Parathyroid adenoma (tissue), 2 donors: ENCODE data around the gene MBTPS1.

Experiments used
- H2AFZ ChIP-seq: fragments of 300-600 bp; sonication (generic); one replicate; pipeline ENCODE4 v1.7.0; 2017; ENCODE audit warnings: antibody characterized with exemption, mild to moderate bottlenecking
- H3K27ac ChIP-seq: fragments of 300-600 bp; sonication (generic); one replicate; pipeline ENCODE4 v1.7.0; 2017
- H3K27me3 ChIP-seq: fragments of 300-600 bp; sonication (generic); one replicate; pipeline ENCODE4 v1.7.0; 2017; ENCODE audit warnings: low read length; ENCODE audit not compliant: control insufficient read depth, insufficient read depth
- H3K36me3 ChIP-seq: fragments of 300-600 bp; sonication (generic); one replicate; pipeline ENCODE4 v1.7.0; 2017; ENCODE audit warnings: low read length; ENCODE audit not compliant: control insufficient read depth, insufficient read depth
- H3K4me1 ChIP-seq: fragments of 300-600 bp; sonication (generic); one replicate; pipeline ENCODE4 v1.7.0; 2017; ENCODE audit warnings: control low read depth
- H3K4me2 ChIP-seq: fragments of 300-600 bp; sonication (generic); one replicate; pipeline ENCODE4 v1.7.0; 2017; ENCODE audit warnings: low read length
- H3K4me3 ChIP-seq: fragments of 300-600 bp; sonication (generic); one replicate; pipeline ENCODE4 v1.7.0; 2017; ENCODE audit warnings: low read depth, low read length
- H3K79me2 ChIP-seq: fragments of 300-600 bp; sonication (generic); one replicate; pipeline ENCODE4 v1.7.0; 2017; ENCODE audit warnings: control low read depth
- H3K9ac ChIP-seq: fragments of 300-600 bp; sonication (generic); one replicate; pipeline ENCODE4 v1.7.0; 2017; ENCODE audit warnings: mild to moderate bottlenecking
- H3K9me3 ChIP-seq: fragments of 300-600 bp; sonication (generic); one replicate; pipeline ENCODE4 v1.7.0; 2017; ENCODE audit warnings: low read length; ENCODE audit not compliant: control insufficient read depth
- TF ChIP-seq, protein P1 (sequence below): fragments of 300-600 bp; sonication (generic); IDR thresholded peaks from one replicate; pipeline ENCODE4 v1.7.0; 2017; ENCODE audit warnings: antibody characterized with exemption, mild to moderate bottlenecking
- donor health status: primary hyperparathyroidism.

The MBTPS1 gene

DNA sequence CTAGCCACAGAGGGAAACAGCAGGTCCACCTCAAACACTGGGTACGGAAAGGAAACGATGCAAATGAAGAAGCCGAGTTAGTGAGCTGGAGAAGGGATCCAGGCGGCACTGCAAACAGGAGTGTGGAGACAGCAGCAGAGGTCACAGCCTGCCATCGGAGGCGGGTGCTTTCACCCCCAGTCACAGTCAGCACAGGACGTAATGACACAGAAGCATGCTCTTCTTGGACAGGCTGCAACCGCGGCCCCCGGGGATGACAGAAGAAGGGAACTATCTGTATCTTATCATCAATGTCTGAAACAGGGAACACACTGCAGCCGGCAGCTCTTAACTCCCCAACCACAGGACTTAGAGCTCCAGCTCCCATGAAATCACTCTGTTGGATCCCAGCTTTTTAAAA lies 58.1 kb downstream of the MBTPS1 start:
- Histone ChIP-seq H3K79me2 (peaks cover 8% of the 10 kb centered on the region), H3K4me2 (no peak overlapping the region), H2AFZ (no peak overlapping the region), H3K9ac (no peak overlapping the region), H3K9me3 (no peaks in the 10 kb centered on the region), H3K27me3 (no peaks in the 10 kb centered on the region), H3K4me1 (peaks cover 6% of the 10 kb centered on the region), H3K36me3 (no peaks in the 10 kb centered on the region), H3K27ac (no peak overlapping the region), H3K4me3 (no peak overlapping the region)
- TF ChIP-seq, protein P1, sequence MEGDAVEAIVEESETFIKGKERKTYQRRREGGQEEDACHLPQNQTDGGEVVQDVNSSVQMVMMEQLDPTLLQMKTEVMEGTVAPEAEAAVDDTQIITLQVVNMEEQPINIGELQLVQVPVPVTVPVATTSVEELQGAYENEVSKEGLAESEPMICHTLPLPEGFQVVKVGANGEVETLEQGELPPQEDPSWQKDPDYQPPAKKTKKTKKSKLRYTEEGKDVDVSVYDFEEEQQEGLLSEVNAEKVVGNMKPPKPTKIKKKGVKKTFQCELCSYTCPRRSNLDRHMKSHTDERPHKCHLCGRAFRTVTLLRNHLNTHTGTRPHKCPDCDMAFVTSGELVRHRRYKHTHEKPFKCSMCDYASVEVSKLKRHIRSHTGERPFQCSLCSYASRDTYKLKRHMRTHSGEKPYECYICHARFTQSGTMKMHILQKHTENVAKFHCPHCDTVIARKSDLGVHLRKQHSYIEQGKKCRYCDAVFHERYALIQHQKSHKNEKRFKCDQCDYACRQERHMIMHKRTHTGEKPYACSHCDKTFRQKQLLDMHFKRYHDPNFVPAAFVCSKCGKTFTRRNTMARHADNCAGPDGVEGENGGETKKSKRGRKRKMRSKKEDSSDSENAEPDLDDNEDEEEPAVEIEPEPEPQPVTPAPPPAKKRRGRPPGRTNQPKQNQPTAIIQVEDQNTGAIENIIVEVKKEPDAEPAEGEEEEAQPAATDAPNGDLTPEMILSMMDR = no peak

DNA sequence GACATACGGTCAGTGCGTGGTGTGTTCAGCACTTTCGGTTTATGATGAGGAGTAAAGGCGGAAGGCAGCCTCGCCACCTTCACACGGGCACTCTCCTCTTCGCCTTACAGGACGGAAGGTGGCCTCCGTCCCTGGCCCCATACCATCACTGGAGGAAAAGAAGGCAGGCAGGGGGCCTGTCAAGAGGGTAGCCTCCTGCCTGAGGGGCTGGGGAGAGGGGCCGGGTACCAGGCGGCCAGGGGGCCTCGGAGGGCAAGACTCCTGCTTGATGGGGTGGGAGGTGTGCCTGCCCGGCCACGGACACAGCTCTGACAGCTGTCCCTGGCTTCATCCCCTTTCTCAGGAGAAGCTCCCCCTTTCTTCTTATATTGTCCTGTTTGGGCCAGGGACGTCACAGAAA lies 58.5 kb downstream of the MBTPS1 start:
- H3K79me2 ChIP-seq = peaks cover 8% of the 10 kb centered on the region
- H2AFZ ChIP-seq = no peak overlapping the region
- H3K9ac ChIP-seq = no peak overlapping the region
- H3K36me3 ChIP-seq = no peaks in the 10 kb centered on the region
- H3K27me3 ChIP-seq = no peaks in the 10 kb centered on the region
- H3K27ac ChIP-seq = no peak overlapping the region
- no peak overlapping the region for H3K4me3 ChIP-seq
- H3K9me3 ChIP-seq = no peaks in the 10 kb centered on the region
- no peak overlapping the region for H3K4me2 ChIP-seq
- TF ChIP-seq, protein P1 = no peak
- H3K4me1 ChIP-seq = peaks cover 6% of the 10 kb centered on the region

DNA sequence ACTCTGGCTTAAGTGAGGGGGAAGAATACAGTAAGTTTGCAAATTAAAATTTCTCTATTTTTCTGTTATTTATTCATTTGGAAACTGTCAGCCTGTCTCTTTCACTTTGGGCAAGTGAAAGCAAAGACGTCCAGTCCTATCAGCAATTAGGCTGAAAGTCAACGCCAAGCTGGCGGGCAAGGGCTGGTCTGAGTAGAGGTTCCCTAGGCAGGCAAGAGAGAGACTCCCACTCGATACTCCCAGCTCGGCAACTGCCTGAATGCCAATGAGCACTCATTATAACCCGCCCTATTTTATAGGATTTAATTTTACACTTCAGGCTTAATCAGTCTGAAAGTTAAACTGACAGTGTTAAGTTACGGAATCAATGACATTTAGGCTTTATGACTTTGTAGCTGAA lies 59.8 kb downstream of the MBTPS1 start:
- no peak overlapping the region for H3K4me2 ChIP-seq
- no peak overlapping the region for H3K9ac ChIP-seq
- no peak overlapping the region for H3K27ac ChIP-seq
- H3K27me3 ChIP-seq = no peaks in the 10 kb centered on the region
- no peak overlapping the region for H3K4me3 ChIP-seq
- H3K36me3 ChIP-seq = no peaks in the 10 kb centered on the region
- peaks cover 6% of the 10 kb centered on the region for H3K4me1 ChIP-seq
- H3K9me3 ChIP-seq = no peaks in the 10 kb centered on the region
- peaks cover 8% of the 10 kb centered on the region for H3K79me2 ChIP-seq
- TF ChIP-seq, protein P1 = no peak
- H2AFZ ChIP-seq = no peak overlapping the region

- TF ChIP-seq, protein P1 = no peak
- Histone ChIP-seq H3K9me3 (no peaks in the 10 kb centered on the region), H3K4me1 (peaks cover 6% of the 10 kb centered on the region), H3K4me2 (no peak overlapping the region), H3K79me2 (peaks cover 8% of the 10 kb centered on the region), H3K9ac (no peak overlapping the region), H3K4me3 (no peak overlapping the region), H3K27me3 (no peaks in the 10 kb centered on the region), H2AFZ (no peak overlapping the region), H3K27ac (no peak overlapping the region), H3K36me3 (no peaks in the 10 kb centered on the region)
Observed at GRCh38 chr16:84055801-84056634, 60.7 kb downstream of the MBTPS1 start.

DNA sequence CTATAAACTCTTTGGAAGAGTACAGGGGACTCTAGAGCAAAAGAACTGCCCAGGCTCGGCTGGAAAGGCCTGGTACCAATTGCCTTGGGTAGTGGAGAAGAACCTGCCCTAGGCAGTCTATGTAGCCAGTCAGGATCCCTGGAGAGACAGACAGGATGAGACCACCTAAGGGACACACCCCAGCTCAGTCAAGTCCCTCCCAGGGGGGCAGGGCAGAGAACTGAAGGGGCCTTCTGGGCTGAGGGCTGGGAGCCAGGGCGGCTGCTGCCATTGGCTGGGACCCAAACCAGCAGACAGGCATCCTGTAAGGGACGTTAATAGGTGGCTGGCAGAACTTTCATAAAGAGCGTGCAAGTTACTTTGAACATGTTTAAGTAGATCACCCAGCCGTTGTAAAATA lies 61.4 kb downstream of the MBTPS1 start:
- Histone ChIP-seq H3K4me1 (peaks cover 9% of the 10 kb centered on the region), H3K27ac (no peak overlapping the region), H3K36me3 (no peaks in the 10 kb centered on the region), H3K27me3 (no peaks in the 10 kb centered on the region), H3K79me2 (peaks cover 8% of the 10 kb centered on the region), H3K9ac (no peak overlapping the region), H3K4me2 (no peak overlapping the region), H3K4me3 (no peak overlapping the region), H3K9me3 (no peaks in the 10 kb centered on the region), H2AFZ (no peak overlapping the region)
- TF ChIP-seq, protein P1 = no peak
